ENCODE measurements around the gene PDX1. TPM values are rescaled to one million over a fixed set of nuclear protein-coding genes. Genes with fewer than 3 reads are reported as not detected.

Gene PDX1
- polyA plus RNA-seq, 3 donors from 2014 or later: not detected

DNA sequence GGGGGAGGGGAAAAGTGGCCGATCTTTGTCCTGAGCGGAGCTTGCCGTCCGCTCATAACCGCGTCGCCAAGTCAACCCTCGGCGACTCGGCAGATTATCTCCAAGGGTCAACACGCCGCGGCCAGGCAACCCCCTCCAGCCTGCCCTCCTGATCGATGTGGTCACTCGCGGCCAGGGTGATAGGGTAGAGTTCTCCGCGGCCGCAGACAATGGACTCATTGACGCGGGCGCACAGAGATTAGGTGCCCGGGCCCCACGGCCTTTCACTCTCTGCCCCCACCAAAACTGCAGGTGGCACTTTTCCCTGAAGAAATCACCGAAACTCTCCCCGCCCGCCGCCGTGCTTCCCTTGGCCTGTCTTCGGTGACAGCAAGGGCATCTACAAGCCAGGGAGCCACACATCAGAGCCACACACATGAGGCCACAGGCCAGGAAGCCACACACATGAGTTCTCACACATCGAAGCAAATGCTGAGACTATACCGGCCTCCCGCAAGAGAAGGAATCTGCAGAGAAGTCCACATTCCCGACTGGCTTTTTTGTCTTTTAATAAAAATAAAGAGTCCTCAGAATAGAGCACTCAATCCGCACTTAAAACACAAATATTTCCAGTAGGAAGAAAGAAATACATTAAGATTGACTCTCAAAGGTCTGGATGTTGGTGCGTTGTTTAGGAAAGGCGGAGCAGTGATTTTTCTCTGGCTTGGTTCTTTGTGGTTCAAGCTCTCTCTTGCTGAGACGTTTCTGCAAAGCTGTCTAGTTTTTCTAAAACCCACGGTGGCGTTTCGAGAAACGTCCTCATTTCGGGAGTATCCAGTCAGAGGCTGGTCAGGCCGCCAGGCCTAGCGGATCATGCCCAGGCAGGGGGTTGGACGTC lies 1.5 kb upstream of the PDX1 start:
- no peak for DNase-seq
- H3K27ac Mint-ChIP-seq: no peak overlapping the region
- peak overlapping the region in 3 of 5 donors; percentile 29 to 41 (median 38) for H3K4me3 Mint-ChIP-seq
- H3K4me1 Mint-ChIP-seq: peaks cover 20 to 29% of the 10 kb centered on the region in 2 donors
- no peaks in the 10 kb centered on the region for H3K9me3 Mint-ChIP-seq
- peaks cover 23 to 30% (median 28%) of the 10 kb centered on the region in 3 donors for H3K27me3 Mint-ChIP-seq (ENCODE audit: low read depth in 3 of 3)
- no peaks in the 10 kb centered on the region for H3K36me3 Mint-ChIP-seq

DNA sequence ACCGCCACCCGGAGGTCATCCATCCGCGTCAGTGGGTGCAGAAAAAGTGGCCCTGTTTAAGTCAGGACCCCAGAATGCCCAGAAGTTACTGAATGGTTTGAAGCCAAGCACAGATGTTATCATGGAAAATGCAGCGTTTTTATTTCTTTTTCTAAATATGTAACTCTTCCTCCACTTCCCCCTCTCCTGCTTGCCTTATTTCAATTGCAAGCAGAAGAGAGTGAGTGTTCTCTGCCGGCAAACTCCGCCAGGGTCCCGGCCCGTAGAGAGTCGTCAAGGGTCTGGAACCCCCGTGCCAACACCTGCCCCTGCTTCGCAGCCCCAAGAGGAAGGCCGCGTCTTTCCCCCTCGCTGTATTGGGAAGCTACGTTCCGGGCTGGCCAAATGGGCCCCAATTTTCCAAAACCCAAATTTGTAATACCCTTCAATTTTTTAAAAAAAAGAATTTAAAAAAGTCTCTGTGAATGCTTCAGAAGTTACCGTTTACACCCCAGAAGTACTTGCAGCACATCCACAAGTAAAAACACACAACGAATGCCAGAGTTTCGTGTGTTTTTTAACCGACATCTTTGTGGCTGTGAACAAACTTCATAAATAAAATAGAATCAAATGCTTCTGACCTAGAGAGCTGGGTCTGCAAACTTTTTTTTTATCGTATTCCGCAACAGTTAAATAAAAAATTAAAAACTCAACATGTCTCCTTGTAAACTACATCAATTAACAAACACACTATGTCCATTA lies 712 bp upstream of the PDX1 start:
- no peak overlapping the region for H3K27ac Mint-ChIP-seq
- peaks cover 0 to 1% (median 0%) of the 10 kb centered on the region in 6 donors for H3K9me3 Mint-ChIP-seq
- H3K27me3 Mint-ChIP-seq (ENCODE audit: low read depth in 3 of 3): peaks cover 26 to 37% (median 34%) of the 10 kb centered on the region in 3 donors
- H3K4me3 Mint-ChIP-seq: no peak overlapping the region
- no peaks in the 10 kb centered on the region for H3K36me3 Mint-ChIP-seq
- peaks cover 20 to 29% of the 10 kb centered on the region in 2 donors for H3K4me1 Mint-ChIP-seq
- DNase-seq: no peak

GRCh38 chr13:27919659-27919933 lies 204 bp upstream of the PDX1 start:
- no peak for DNase-seq
- peaks cover 0 to 1% (median 0%) of the 10 kb centered on the region in 6 donors for H3K9me3 Mint-ChIP-seq
- peaks cover 20 to 29% of the 10 kb centered on the region in 2 donors for H3K4me1 Mint-ChIP-seq
- H3K27ac Mint-ChIP-seq: no peak overlapping the region
- no peaks in the 10 kb centered on the region for H3K36me3 Mint-ChIP-seq
- H3K27me3 Mint-ChIP-seq (ENCODE audit: low read depth in 3 of 3): peaks cover 26 to 37% (median 33%) of the 10 kb centered on the region in 3 donors
- peak overlapping the region in 2 of 5 donors; percentile 14 to 52 for H3K4me3 Mint-ChIP-seq

GRCh38 chr13:27920677-27921420 lies 1.0 kb downstream of the PDX1 start:
- H3K36me3 Mint-ChIP-seq: no peaks in the 10 kb centered on the region
- H3K4me3 Mint-ChIP-seq: peak overlapping the region; percentile 33 to 66 (median 63)
- peaks cover 19 to 41% (median 28%) of the 10 kb centered on the region in 3 donors for H3K27me3 Mint-ChIP-seq (ENCODE audit: low read depth in 3 of 3)
- H3K9me3 Mint-ChIP-seq: peaks cover 0 to 1% (median 0%) of the 10 kb centered on the region in 6 donors
- DNase-seq: no peak
- H3K27ac Mint-ChIP-seq: no peak overlapping the region
- peaks cover 20 to 31% of the 10 kb centered on the region in 2 donors for H3K4me1 Mint-ChIP-seq

DNA sequence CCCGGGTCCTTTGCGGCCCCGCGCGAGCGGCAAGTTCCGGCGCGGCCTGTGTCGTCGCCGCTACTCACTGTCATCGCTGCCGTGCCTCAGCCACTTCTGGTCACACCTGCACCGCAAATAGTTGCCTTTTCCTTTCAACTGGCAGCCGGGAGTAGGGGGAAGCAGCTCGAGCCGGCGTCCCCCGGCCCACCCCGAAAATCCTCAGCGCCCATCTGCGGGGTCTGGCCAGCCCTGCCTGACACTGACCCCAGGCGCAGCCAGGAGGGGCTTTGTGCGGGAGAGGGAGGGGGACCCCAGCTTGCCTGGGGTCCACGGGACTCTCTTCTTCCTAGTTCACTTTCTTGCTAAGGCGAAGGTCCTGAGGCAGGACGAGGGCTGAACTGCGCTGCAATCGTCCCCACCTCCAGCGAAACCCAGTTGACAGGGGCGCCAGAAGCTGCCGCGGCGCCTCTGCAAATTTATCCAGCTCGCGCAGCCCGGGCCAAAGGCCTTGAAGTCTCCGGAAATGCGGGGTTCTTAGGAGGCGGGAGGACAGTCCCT lies 1.7 kb downstream of the PDX1 start:
- peaks cover 18 to 46% (median 33%) of the 10 kb centered on the region in 3 donors for H3K27me3 Mint-ChIP-seq (ENCODE audit: low read depth in 3 of 3)
- DNase-seq: peak in 1 of 3 donors; percentile 8
- peaks cover 22 to 33% of the 10 kb centered on the region in 2 donors for H3K4me1 Mint-ChIP-seq
- H3K4me3 Mint-ChIP-seq: no peak overlapping the region
- H3K9me3 Mint-ChIP-seq: peaks cover 0 to 1% (median 0%) of the 10 kb centered on the region in 6 donors
- H3K36me3 Mint-ChIP-seq: no peaks in the 10 kb centered on the region
- no peak overlapping the region for H3K27ac Mint-ChIP-seq

GRCh38 chr13:27921961-27922882 lies 2.4 kb downstream of the PDX1 start:
- H3K27ac Mint-ChIP-seq: no peak overlapping the region
- H3K36me3 Mint-ChIP-seq: no peaks in the 10 kb centered on the region
- H3K27me3 Mint-ChIP-seq (ENCODE audit: low read depth in 3 of 3): peaks cover 19 to 53% (median 41%) of the 10 kb centered on the region in 3 donors
- peak overlapping the region in 1 of 5 donors; percentile 14 for H3K4me3 Mint-ChIP-seq
- H3K4me1 Mint-ChIP-seq: peaks cover 26 to 30% of the 10 kb centered on the region in 2 donors
- DNase-seq: no peak
- peaks cover 0 to 2% (median 0%) of the 10 kb centered on the region in 6 donors for H3K9me3 Mint-ChIP-seq

GRCh38 chr13:27922883-27923612 lies 3.2 kb downstream of the PDX1 start:
- H3K4me1 Mint-ChIP-seq: peaks cover 22 to 24% of the 10 kb centered on the region in 2 donors
- no peak overlapping the region for H3K27ac Mint-ChIP-seq
- peaks cover 0 to 2% (median 0%) of the 10 kb centered on the region in 3 donors for H3K36me3 Mint-ChIP-seq
- peaks cover 17 to 54% (median 40%) of the 10 kb centered on the region in 3 donors for H3K27me3 Mint-ChIP-seq (ENCODE audit: low read depth in 3 of 3)
- peaks cover 0 to 2% (median 0%) of the 10 kb centered on the region in 6 donors for H3K9me3 Mint-ChIP-seq
- no peak for DNase-seq
- peak overlapping the region in 1 of 5 donors; percentile 40 for H3K4me3 Mint-ChIP-seq

DNA sequence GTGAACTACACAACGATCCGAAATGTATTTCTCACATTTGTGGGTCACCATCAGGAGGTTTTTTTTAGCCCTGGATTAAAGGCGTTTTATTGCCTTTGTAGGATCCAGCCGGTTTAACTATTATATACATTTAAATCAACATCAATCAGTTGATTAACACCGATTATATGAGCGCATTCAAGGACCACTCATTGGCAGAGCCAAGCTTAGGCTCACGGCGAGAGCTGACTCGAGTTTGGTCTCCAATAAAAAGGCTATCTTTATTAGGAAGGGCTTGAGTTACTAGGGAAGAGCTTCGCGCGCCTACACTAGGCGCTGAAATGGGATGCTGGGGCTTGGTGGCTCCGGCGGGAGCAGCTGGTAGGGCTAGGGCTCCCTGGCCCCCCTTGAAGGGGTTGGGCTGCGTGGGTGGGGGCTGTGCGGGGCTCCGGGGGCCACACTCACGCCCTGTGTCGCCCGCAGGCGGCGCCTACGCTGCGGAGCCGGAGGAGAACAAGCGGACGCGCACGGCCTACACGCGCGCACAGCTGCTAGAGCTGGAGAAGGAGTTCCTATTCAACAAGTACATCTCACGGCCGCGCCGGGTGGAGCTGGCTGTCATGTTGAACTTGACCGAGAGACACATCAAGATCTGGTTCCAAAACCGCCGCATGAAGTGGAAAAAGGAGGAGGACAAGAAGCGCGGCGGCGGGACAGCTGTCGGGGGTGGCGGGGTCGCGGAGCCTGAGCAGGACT lies 4.2 kb downstream of the PDX1 start:
- Mint-ChIP-seq H3K4me1 (peaks cover 17 to 20% of the 10 kb centered on the region in 2 donors), H3K4me3 (peak overlapping the region in 1 of 5 donors; percentile 40), H3K27ac (no peak overlapping the region), H3K27me3 (ENCODE audit: low read depth in 3 of 3) (peaks cover 17 to 47% (median 46%) of the 10 kb centered on the region in 3 donors), H3K9me3 (peaks cover 0 to 2% (median 0%) of the 10 kb centered on the region in 6 donors), H3K36me3 (peaks cover 0 to 3% (median 0%) of the 10 kb centered on the region in 3 donors)
- DNase-seq: no peak

GRCh38 chr13:27924529-27925141 lies 4.8 kb downstream of the PDX1 start:
- Mint-ChIP-seq H3K4me3 (no peak overlapping the region), H3K27ac (no peak overlapping the region), H3K36me3 (peaks cover 0 to 3% (median 0%) of the 10 kb centered on the region in 3 donors), H3K27me3 (ENCODE audit: low read depth in 3 of 3) (peaks cover 17 to 49% (median 49%) of the 10 kb centered on the region in 3 donors), H3K4me1 (peaks cover 11 to 16% of the 10 kb centered on the region in 2 donors), H3K9me3 (peaks cover 0 to 2% (median 0%) of the 10 kb centered on the region in 6 donors)
- no peak for DNase-seq

- Mint-ChIP-seq H3K9me3 (peaks cover 0 to 2% (median 0%) of the 10 kb centered on the region in 6 donors), H3K4me3 (no peak overlapping the region), H3K4me1 (peaks cover 10 to 14% of the 10 kb centered on the region in 2 donors), H3K27ac (no peak overlapping the region), H3K36me3 (peaks cover 0 to 3% (median 0%) of the 10 kb centered on the region in 3 donors), H3K27me3 (ENCODE audit: low read depth in 3 of 3) (peaks cover 24 to 56% (median 51%) of the 10 kb centered on the region in 3 donors)
- no peak for DNase-seq
Measured at GRCh38 chr13:27925220-27925991, 5.6 kb downstream of the PDX1 start.

Measured in immature natural killer cell (primary cell).